ENCODE results near the gene LIX1L. TPM values are rescaled to one million over a fixed set of nuclear protein-coding genes. Genes with fewer than 3 reads are reported as not detected.

Gene LIX1L
- total RNA-seq, 1 donor, result 50.8 TPM

GRCh38 chr1:145886390-145886789 lies 71.4 kb downstream of the LIX1L start:
- H3K4me3 ChIP-seq (ENCODE audit: low read depth, low read length), result peak overlapping the region; percentile 75
- TF ChIP-seq CTCF (IDR thresholded peaks at IDR 0.05; ENCODE audit: insufficient read depth, low read length), result no peak
- DNase-seq (ENCODE audit: low read depth), result no peak

- H3K4me3 ChIP-seq (ENCODE audit: low read depth, low read length), result peak within 1 kb of the TSS; percentile 75
- TF ChIP-seq CTCF (IDR thresholded peaks at IDR 0.05; ENCODE audit: insufficient read depth, low read length), result no peak
- no peak for DNase-seq (ENCODE audit: low read depth)
Observed at GRCh38 chr1:145885738-145886287, 72.0 kb downstream of the LIX1L start, which contains the start of gene ANKRD35. Gene ANKRD35 (minus strand): TSS chr1:145885866. CDS start chr1:145885758, 108 bp downstream.

GRCh38 chr1:145884675-145885074 lies 73.1 kb downstream of the LIX1L start:
- no peak for TF ChIP-seq CTCF (IDR thresholded peaks at IDR 0.05; ENCODE audit: insufficient read depth, low read length)
- DNase-seq (ENCODE audit: low read depth), result peak; percentile 68
- peak overlapping the region; percentile 6 for H3K4me3 ChIP-seq (ENCODE audit: low read depth, low read length)

Other genes starting within 250 kb of the LIX1L start
- gene CD160, start 238.5 kb downstream of the LIX1L start, total RNA-seq (ENCODE audit: low replicate concordance), result not detected in 2 replicates
- 17.3 and 33.5 TPM in 2 replicates for gene RNF115, start 133.9 kb downstream of the LIX1L start, total RNA-seq (ENCODE audit: low replicate concordance)
- gene POLR3C, start 133.8 kb downstream of the LIX1L start, total RNA-seq (ENCODE audit: low replicate concordance), result 58.6 and 163 TPM in 2 replicates
- 5.2 and 8.3 TPM in 2 replicates for gene NUDT17, start 112.4 kb downstream of the LIX1L start, total RNA-seq (ENCODE audit: low replicate concordance)
- gene PIAS3, start 98.9 kb downstream of the LIX1L start, total RNA-seq (ENCODE audit: low replicate concordance), result 6.4 and 24.6 TPM in 2 replicates
- gene ANKRD35, start 72.2 kb downstream of the LIX1L start, total RNA-seq (ENCODE audit: low replicate concordance), result 3.2 and 3.9 TPM in 2 replicates
- 2.0 and 28.3 TPM in 2 replicates for gene ITGA10, start 48.0 kb downstream of the LIX1L start, total RNA-seq (ENCODE audit: low replicate concordance)
- gene PEX11B, start 39.3 kb downstream of the LIX1L start, total RNA-seq (ENCODE audit: low replicate concordance), result 26.8 and 33.4 TPM in 2 replicates
- 111 and 583 TPM in 2 replicates for gene RBM8A, start 30.5 kb downstream of the LIX1L start, total RNA-seq (ENCODE audit: low replicate concordance)
- 0.65 and 0.99 TPM in 2 replicates for gene ANKRD34A, start 6.6 kb upstream of the LIX1L start, total RNA-seq (ENCODE audit: low replicate concordance)
- gene POLR3GL, start 6.7 kb upstream of the LIX1L start, total RNA-seq (ENCODE audit: low replicate concordance), result 15.7 and 28.4 TPM in 2 replicates
- 73.0 and 257 TPM in 2 replicates for gene TXNIP, start 38.6 kb upstream of the LIX1L start, total RNA-seq (ENCODE audit: low replicate concordance)
- not detected in 2 replicates for gene HJV, start 63.7 kb upstream of the LIX1L start, total RNA-seq (ENCODE audit: low replicate concordance)
- 1.1 and 3.7 TPM in 2 replicates for gene NBPF10, start 186.8 kb upstream of the LIX1L start, total RNA-seq (ENCODE audit: low replicate concordance)